SU-DHL-6 (cell line): ENCODE data around the gene HRG.

Source experiments
- H2AFZ ChIP-seq: fragments of 200-600 bp; sonication (generic); 2 replicates; pipeline ENCODE4 v1.6.1; 2014; ENCODE audit warnings: low read depth, mild to moderate bottlenecking, moderate library complexity, mixed read lengths, antibody characterized with exemption, low read length; ENCODE audit not compliant: severe bottlenecking
- H3F3A ChIP-seq: fragments of 200-600 bp; shearing (Covaris generic); 2 replicates; pipeline ENCODE4 v1.6.0; 2016; ENCODE audit warnings: antibody characterized with exemption, mild to moderate bottlenecking; ENCODE audit not compliant: insufficient read depth
- H3K27ac ChIP-seq: fragments of 200-600 bp; sonication (generic); 2 replicates; pipeline ENCODE4 v1.5.1; 2016; ENCODE audit warnings: low read depth, mild to moderate bottlenecking, low read length, moderate library complexity, mixed read lengths
- H3K27me3 ChIP-seq: fragments of 200-600 bp; sonication (generic), shearing (Covaris generic); 2 replicates; pipeline ENCODE4 v1.6.0; 2014; ENCODE audit warnings: mild to moderate bottlenecking, low read length
- H3K36me3 ChIP-seq: fragments of 200-600 bp; sonication (generic); 2 replicates; pipeline ENCODE4 v1.6.1; 2014; ENCODE audit warnings: mild to moderate bottlenecking, low read length, mixed read lengths
- H3K4me2 ChIP-seq: fragments of 300-600, 200-600 bp; shearing (Covaris generic), sonication (generic); 2 replicates; pipeline ENCODE4 v1.6.0; 2014; ENCODE audit warnings: low read length, low read depth, mild to moderate bottlenecking; ENCODE audit not compliant: poor library complexity, severe bottlenecking
- H3K4me3 ChIP-seq: fragments of 200-600 bp; sonication (generic); 2 replicates; pipeline ENCODE4 v1.5.1; 2014; ENCODE audit warnings: antibody characterized with exemption, low read length, mild to moderate bottlenecking, mixed read lengths; ENCODE audit not compliant: insufficient read depth, poor library complexity, severe bottlenecking
- H3K79me2 ChIP-seq: fragments of 200-600 bp; sonication (generic); 2 replicates; pipeline ENCODE4 v1.6.1; 2014; ENCODE audit warnings: mild to moderate bottlenecking, low read length, moderate library complexity; ENCODE audit not compliant: insufficient read depth
- H3K9ac ChIP-seq: fragments of 200-600 bp; sonication (generic); 2 replicates; pipeline ENCODE4 v1.7.0; 2014; ENCODE audit warnings: mild to moderate bottlenecking, low read length
- H3K9me2 ChIP-seq: fragments of 200-600 bp; sonication (generic); replicated peaks from 2 replicates; pipeline ENCODE4 v1.6.1; 2014; ENCODE audit warnings: low read length; ENCODE audit not compliant: insufficient read depth
- H3K9me3 ChIP-seq: fragments of 200-600 bp; sonication (generic); 2 replicates; pipeline ENCODE4 v1.6.1; 2014; ENCODE audit warnings: low read length, mixed read lengths; ENCODE audit not compliant: insufficient read depth
- H4K20me1 ChIP-seq: fragments of 200-600 bp; sonication (generic); 2 replicates; pipeline ENCODE4 v1.6.1; 2014; ENCODE audit warnings: low read depth, mild to moderate bottlenecking, antibody characterized with exemption, low read length, moderate library complexity, mixed read lengths
- EZH2phosphoT487 ChIP-seq: fragments of 200-600 bp; sonication (generic), shearing (Covaris generic); conservative IDR thresholded peaks from 2 replicates; pipeline ENCODE4 v1.6.1; 2018; ENCODE audit warnings: mild to moderate bottlenecking, antibody characterized with exemption, low read length, moderate library complexity, mixed read lengths
- TF ChIP-seq, protein P1 (sequence below): fragments of 200-600 bp; sonication (generic); IDR thresholded peaks from one replicate; pipeline ENCODE4 v1.5.1; 2017; ENCODE audit warnings: antibody characterized with exemption, mild to moderate bottlenecking, low read length, moderate library complexity; ENCODE audit not compliant: insufficient read depth, poor library complexity, severe bottlenecking

Gene HRG

DNA sequence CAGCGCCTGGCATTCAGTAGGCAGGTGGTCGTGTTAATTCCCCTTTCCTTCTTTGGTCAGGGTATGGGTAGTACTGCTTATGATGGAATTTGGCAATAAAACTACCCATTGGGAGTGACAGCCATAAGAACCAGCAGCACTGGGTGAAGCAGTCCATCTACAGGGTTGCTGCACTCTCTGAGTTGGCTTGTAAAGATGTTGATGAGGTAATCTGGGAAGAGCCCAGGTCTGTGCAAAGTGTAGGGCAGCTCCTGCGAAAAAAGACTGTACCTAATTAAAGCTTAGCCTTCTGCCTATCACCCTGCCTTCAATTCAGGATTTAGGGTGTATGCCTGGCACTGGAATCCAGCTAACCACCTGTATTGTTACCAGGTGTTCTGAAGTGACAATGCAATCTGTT, 30.3 kb upstream of the HRG start:
- Histone ChIP-seq H3K9ac (no peak overlapping the region), H4K20me1 (no peaks in the 10 kb centered on the region), H3K4me3 (no peak overlapping the region), H3K9me2 (no peaks in the 10 kb centered on the region), H3K79me2 (no peaks in the 10 kb centered on the region), H3K4me2 (no peak overlapping the region), H3F3A (no peaks in the 10 kb centered on the region), H3K9me3 (no peaks in the 10 kb centered on the region), H3K27ac (no peak overlapping the region), H3K36me3 (no peaks in the 10 kb centered on the region), H2AFZ (no peak overlapping the region), H3K27me3 (no peaks in the 10 kb centered on the region)
- TF ChIP-seq EZH2phosphoT487 = no peak
- TF ChIP-seq, protein P1, sequence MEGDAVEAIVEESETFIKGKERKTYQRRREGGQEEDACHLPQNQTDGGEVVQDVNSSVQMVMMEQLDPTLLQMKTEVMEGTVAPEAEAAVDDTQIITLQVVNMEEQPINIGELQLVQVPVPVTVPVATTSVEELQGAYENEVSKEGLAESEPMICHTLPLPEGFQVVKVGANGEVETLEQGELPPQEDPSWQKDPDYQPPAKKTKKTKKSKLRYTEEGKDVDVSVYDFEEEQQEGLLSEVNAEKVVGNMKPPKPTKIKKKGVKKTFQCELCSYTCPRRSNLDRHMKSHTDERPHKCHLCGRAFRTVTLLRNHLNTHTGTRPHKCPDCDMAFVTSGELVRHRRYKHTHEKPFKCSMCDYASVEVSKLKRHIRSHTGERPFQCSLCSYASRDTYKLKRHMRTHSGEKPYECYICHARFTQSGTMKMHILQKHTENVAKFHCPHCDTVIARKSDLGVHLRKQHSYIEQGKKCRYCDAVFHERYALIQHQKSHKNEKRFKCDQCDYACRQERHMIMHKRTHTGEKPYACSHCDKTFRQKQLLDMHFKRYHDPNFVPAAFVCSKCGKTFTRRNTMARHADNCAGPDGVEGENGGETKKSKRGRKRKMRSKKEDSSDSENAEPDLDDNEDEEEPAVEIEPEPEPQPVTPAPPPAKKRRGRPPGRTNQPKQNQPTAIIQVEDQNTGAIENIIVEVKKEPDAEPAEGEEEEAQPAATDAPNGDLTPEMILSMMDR = no peak

DNA sequence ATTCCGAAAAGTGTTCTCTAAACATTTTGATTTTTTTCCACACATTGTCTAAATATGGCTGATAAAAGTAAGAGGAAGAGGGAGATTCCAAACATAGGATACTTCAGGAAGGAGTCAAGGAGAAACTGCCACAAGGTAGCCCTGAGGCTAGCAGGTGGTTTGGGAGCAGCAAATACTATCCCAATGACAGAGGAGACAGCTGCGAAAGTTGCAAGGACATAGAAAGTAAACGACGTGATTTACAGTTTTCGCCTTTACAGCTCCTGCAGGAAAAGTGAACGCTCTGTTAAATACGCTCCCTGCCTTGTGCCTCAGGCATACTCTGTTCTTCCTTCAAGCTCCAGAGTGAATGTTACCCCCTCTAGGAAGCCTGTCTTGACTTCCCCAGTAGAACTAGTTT, 29.3 kb upstream of the HRG start:
- no peaks in the 10 kb centered on the region for H3K9me3 ChIP-seq
- no peak overlapping the region for H3K9ac ChIP-seq
- H3K4me3 ChIP-seq = no peak overlapping the region
- no peak overlapping the region for H2AFZ ChIP-seq
- no peaks in the 10 kb centered on the region for H4K20me1 ChIP-seq
- H3K9me2 ChIP-seq = no peaks in the 10 kb centered on the region
- H3K27ac ChIP-seq = no peak overlapping the region
- no peaks in the 10 kb centered on the region for H3F3A ChIP-seq
- H3K4me2 ChIP-seq = no peak overlapping the region
- H3K79me2 ChIP-seq = no peaks in the 10 kb centered on the region
- H3K27me3 ChIP-seq = no peaks in the 10 kb centered on the region
- no peaks in the 10 kb centered on the region for H3K36me3 ChIP-seq
- TF ChIP-seq, protein P1 = no peak
- no peak for TF ChIP-seq EZH2phosphoT487

DNA sequence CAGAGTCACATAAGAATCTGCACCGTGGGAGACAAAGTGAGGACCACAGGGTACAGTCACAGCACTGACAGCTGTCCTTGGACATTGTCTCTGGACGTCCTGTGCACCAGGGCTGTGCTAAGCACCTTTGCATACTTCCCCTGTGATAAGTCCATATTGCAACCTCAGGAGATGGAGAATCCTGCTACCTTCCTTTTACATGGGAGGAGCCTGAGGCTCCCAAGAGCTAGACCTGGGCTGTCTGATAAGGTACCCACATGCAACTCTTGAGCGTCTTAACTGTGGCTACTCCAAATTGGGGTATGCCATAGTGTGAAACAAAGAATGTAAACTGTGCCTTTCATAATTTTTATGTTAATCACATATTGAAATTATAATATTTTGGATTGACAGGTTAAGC, 28.1 kb upstream of the HRG start:
- H3F3A ChIP-seq = no peaks in the 10 kb centered on the region
- H3K79me2 ChIP-seq = no peaks in the 10 kb centered on the region
- no peaks in the 10 kb centered on the region for H3K36me3 ChIP-seq
- H3K4me3 ChIP-seq = no peak overlapping the region
- no peak overlapping the region for H3K27ac ChIP-seq
- no peak overlapping the region for H3K9ac ChIP-seq
- H3K9me2 ChIP-seq = no peaks in the 10 kb centered on the region
- no peak overlapping the region for H2AFZ ChIP-seq
- no peak overlapping the region for H3K4me2 ChIP-seq
- H4K20me1 ChIP-seq = no peaks in the 10 kb centered on the region
- no peaks in the 10 kb centered on the region for H3K27me3 ChIP-seq
- H3K9me3 ChIP-seq = no peaks in the 10 kb centered on the region
- TF ChIP-seq, protein P1 = no peak
- no peak for TF ChIP-seq EZH2phosphoT487

DNA sequence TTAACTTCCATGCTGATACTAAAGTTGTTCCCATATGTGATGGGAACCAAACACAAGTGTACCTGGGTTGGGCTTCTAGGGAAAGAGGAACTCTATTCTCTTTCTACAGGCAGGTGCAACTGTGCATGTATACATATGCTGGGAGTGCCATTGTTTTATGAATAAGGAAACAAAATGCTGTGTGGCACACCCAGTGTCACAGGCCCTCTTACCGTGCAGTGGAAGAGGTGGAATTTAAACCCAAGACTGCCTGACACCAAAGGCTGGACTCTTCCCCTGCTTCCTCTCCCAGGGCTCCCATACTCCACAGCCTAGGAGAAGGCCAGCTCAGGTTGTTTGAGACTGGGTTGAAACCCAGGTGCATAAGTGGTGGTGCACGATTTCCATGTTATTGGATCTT, 27.6 kb upstream of the HRG start:
- Histone ChIP-seq H3K9ac (no peak overlapping the region), H3F3A (no peaks in the 10 kb centered on the region), H3K27me3 (no peaks in the 10 kb centered on the region), H3K9me3 (no peaks in the 10 kb centered on the region), H3K4me3 (no peak overlapping the region), H4K20me1 (no peaks in the 10 kb centered on the region), H3K79me2 (no peaks in the 10 kb centered on the region), H3K9me2 (no peaks in the 10 kb centered on the region), H2AFZ (no peak overlapping the region), H3K36me3 (no peaks in the 10 kb centered on the region), H3K27ac (no peak overlapping the region), H3K4me2 (no peak overlapping the region)
- TF ChIP-seq, protein P1 = no peak
- no peak for TF ChIP-seq EZH2phosphoT487
